GM18520 (cell line): Measurements from ENCODE around the gene S100Z.
"Not testable (repeated sequence)": the region's sequence is repeated elsewhere in the genome, so short reads cannot be mapped to it uniquely, and the experiment has no call there.

Experiments used
- ATAC-seq: cut with Tn5 transposase; IDR thresholded peaks from one replicate; pipeline ENCODE4 v1.9.1; 2021; ENCODE audit not compliant: unreplicated experiment

Gene S100Z

DNA sequence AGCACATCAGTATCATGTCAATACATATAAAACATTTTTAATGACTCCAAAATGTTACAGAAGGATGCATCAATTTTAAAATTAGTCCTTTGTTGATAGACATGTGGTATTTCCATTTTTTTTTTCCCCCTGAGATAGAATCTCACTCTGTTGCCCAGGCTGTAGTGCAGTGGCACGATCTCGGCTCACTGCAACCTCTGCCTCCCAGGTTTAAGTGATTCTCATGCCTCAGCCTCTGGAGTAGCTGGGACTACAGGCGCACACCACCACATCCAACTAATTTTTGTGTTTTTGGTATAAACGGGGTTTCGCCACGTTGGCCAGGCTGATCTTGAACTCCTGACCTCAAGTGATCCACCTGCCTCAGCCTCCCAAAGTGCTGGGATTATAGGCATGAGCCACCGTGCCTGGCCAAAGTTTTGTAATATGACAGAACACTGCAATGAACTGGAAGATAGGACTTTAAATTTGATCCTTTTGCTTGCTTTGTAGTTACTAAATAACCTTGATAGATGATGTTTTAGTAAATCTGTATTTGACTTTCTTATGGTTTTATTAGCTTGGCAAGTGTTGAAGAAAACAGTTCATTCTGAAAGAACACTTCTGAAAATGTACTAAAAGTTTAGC, 27.6 kb upstream of the S100Z start:
- ATAC-seq: not testable (repeated sequence)

DNA sequence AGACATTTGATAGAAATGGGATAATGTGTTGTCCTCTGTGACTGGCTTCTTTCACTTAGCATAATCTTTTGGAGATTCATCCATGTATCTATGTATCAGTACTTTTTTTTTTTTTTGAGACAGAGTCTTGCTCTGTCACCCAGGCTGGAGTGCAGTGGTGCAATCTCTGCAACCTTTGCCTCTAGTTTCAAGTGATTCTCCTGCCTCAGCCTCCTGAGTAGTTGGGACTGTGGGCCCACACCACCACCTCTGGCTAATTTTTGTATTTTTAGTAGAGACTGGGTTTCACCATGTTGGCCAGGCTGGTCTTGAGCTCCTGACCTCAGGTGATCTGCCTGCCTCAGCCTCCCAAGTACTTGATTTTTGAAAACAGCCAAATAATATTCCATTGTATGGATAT, 23.4 kb upstream of the S100Z start:
- not testable (repeated sequence) for ATAC-seq

DNA sequence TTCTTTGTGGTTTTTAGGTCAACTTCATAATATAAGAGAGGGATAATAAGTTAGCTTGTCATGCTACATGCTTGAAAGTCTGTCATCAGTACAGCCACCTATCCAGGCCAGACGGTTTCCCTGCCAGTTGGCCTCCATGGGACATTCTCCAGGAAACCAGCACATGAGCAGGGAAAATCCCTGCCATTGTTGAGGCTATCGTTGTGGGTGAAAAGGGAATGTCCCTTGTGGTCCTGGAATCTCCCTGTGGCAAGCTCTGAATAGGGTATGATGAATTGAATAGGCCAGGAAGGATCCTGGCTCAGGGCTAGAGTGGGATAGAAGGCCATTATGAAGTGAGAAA, 18.7 kb upstream of the S100Z start:
- no peak for ATAC-seq

DNA sequence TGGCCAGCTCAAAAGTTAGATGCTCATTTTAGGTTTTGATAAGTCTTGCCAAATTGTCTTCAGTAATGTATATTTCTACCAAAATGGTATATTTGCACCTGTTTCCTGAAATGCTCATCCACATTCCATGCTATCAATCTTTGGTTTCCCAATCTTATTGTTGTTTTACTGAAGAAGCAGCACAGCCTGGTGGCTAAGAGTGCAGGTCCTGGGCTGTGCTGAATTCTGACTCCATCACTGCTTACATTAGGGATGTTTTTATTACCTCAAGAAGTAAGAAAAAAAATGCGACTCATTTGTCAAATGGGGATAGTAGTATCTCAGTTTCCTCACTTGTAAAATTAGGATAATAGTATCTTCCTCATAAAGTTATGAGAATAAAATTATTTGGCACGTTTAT, 13.6 kb upstream of the S100Z start:
- no peak for ATAC-seq

DNA sequence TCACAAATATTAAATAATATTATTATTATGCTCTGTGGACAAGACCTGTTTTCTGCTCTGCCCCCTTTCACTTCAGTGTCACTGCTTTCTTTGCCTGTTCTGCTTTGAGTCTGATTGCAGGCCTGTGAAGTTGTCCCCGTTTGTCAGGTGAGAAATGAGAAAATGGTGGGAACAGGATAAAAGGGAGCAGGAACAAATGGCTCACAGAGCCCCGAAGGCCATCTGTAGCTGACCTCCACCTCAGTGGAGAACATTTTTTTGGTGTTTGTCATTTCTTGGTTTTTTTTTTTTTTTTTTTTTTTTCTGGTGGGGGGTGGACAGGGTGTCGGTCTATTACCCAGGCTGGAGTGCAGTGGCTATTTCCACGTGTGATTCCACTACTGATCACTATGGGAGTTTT, 13.2 kb upstream of the S100Z start:
- ATAC-seq: no peak

DNA sequence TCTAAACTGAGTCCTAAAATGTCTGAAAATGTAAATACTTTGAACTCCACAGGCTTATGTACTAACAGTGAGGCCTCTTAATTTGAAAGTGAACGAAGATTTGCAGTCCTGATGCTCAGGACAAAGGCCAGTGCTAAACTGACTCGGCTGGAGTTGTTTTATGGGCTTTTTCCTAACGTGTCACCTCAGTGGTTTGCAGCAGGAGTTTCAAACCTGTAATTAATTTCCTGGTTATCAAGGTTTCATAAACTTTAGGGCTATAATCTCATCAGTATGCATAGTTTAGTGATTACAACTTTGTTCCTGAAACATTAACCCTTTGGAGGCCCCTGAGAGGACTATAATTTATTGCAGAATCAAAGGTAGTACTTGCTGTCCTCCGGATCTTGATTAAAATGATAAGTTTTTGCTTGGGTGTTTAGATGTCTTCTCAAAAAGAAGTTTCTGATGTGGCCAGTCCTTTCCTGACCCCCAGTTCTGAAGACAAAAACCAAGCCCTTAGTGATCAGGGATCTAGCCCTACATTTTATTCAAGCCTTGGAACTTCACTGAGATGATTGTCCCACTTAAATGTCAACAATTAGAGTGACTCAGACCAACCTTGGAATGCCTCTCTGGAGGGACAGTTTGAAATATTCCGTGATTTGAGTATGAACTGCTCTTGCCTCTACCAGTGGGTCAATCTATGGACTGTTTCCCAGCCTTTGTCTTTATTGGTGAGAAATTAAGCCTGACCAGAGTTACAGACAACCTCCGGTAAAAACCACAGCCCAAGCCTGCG, 11.1 kb upstream of the S100Z start:
- ATAC-seq: no peak

DNA sequence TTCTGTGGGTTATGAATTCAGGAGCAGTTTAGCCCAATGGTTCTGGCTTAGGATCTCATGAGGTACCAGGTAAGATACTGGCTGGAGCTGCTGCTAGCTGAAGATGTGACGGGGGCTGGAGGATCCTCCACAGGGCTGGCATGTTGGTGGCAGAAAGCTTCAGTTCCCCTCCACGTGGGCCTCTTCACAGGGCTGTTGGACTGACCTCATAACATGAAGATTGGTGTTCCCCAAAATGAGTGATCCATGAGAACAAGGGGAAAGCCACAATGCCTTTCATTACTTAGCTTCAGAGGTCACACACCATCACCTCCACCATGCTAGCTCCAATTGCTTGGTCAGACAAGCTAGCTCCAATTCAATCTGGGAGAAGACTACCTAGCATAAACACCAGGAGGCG, 8.5 kb upstream of the S100Z start:
- no peak for ATAC-seq

DNA sequence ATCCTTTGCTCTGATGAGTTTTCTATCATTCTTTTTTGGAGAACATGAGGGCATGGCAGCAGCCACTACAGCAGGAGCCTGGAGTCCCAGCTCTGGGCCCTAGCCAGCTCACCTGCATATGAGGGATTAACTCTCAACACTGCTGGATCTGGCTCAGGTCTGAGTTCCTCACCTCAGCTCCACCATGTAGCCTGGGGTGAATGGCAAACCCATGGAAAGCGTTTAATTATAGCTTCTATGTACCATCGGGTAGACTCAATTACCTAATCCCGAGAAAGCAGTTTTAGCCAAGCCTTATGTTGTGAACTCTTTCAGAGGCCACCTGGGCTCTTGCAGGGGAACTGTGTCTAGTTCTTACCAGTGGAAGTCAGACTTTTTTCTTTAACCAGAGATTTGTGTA, 3.9 kb upstream of the S100Z start:
- ATAC-seq: no peak

DNA sequence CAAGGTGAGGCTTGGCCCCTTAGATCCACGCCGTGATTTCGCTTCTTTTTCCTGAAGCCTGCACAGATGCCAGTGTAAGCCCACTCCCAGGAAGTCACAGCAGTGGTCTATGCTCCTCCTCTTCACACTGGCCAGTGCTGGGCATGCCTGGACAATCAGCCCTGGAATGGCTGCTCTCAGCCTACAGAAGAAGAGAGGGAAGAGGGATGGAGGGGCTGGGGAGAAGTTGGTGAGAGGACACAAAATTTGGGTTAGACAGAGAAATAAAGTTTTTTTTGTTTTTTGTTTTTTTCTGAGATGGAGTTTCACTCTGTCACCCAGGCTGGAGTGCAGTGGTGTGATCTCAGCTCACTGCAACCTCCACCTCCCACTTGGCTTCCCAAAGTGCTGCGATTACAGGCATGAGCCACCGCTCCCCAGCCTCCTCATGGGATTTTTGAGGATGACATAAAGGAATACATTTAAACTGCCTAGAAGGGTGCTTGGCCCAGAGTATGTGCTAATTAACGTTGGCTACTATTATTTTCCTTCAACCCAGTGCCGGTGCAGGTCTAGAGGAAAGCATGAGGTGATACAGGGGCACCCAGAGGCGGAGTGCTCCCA, 830 bp downstream of the S100Z start:
- ATAC-seq: no peak

DNA sequence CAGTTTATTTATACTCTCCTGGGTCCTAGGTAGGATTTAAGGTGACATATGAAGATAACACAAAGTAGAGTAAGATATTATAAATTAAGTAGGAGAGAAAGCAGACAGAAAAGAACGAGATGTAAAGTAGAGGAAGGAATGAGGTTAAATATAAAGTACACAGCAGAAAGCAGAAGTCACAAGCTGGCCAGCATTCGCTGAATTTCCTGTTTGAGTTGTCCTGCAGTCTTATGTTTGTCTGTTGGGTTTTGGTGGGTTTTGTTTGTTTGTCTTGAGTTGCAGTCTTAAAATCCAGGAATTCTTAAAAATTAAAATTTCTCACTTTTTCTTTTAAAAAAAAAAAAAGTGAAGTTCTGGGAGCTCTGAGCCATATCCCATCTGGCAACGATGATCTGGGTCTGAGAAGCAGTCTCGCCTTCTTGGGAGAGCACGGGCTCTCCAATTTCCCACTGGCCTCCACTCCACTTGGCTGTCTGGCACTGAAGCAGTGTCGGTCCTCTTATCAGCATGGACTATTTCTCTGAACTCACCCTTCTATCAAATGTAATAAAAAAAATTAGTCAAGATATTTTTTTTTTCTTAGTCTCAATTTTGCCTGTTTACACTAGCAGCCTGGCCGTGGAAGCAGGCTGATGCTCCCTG, 2.0 kb downstream of the S100Z start:
- ATAC-seq: no peak

DNA sequence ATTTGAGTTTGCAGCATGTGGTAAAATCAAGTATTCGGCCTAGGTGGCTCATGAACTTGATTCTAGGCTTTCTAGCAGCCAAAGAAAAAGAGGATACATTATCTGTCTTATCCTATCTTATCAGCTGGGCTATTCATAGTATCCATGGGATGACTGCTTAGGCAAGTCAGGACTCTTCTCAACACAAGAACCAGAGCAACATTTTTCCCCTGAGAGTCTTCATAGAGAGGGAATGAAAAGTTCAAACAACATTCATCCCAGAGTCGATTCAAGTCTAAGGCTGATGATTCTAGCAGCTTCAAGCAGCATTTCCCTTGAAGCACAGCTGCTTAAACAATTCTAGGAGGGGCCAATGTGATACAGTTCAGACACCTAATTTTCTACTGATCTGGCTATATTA, 3.0 kb downstream of the S100Z start:
- ATAC-seq: no peak

DNA sequence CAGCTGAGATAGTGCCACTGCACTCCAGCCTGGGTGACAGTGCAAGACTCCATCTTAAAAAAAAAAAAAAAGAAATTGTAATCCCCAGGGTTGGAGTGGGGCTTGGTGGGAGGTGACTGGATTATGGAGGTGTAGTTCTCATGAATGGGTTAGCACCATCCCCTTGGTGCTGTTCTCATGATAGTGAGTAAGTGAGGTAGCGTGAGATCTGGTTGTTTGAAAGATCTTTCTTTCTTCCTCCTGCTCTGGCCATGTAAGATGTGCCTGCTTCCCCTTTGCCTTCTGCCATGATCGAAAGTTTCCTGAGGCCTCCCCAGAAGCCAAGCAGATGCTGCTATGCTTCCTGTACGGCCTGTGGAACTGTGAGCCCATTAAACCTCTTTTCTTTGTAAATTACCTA, 3.9 kb downstream of the S100Z start:
- ATAC-seq: not testable (repeated sequence)

DNA sequence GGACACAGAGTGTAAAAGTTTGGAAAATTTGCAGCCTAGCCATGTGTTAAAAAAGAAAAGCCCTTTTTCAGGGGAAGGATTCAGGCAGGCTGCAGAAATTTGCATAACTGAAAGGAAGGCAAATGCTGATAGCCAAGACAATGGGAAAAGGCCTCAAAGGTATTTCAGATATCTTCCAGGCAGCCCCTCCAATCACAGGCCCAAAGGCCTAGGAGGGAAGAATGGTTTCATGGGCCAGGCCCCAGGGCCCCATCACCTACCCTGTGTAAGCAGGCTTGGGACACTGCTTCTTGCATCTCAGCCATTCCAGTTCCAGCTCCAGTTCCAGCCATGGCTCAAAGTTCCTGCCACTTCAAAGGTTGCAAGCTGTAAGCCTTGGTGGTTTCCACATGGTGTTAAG, 4.8 kb downstream of the S100Z start:
- ATAC-seq: no peak

DNA sequence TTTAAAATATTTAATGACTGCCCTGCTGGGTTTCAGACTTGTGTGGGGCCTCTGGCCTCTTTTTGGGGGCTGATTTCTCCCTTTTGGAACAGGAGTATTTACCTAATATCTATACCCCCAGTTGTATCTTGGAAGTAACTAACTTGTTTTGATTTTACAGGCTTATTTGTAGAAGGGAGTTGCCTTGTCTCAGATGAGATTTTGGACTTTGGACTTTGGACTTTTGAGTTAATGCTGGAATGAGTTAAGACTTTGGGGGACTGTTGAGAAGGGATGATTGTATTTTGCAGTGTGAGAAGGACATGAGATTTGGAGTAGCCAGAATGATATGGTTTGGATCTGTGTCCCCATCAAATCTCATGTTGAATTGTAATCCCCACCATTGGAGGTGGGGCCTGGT, 5.7 kb downstream of the S100Z start:
- ATAC-seq: not testable (repeated sequence)

DNA sequence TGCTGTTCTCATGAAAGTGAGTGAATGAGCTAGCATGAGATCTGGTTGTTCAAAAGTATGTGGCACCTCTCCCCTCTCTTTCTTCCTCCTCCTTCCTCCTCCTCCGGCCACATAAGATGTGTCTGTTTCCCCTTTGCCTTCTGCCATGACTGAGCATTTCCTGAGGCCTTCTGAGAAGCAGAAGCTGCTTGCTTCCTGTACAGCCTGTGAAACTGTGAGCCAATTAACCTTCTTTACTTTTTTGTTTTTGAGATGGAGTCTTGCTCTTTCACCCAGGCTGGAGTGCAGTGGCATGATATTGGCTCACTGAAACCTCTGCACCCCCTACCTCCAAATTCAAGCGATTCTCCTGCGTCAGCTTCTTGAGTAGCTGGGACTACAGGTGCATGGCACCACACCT, 6.1 kb downstream of the S100Z start:
- no peak for ATAC-seq

DNA sequence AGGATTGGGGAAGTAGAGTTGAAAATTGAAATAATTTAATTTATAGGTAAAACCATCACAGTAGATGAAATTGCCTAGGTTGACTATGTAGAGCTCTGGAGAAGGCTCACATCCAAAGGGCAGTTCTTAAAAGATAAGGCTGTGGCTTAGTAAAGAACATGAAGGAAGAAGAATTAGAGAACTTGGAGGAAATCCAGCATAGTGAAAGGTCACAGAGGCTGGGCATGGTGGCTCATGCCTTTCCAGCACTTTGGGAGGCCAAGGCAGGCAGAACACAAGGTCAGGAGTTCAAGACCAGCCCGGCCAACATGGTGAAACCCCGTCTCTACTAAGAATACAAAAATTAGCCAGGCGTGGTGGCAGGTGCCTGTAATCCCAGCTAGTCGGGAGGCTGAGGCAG, 7.0 kb downstream of the S100Z start:
- not testable (repeated sequence) for ATAC-seq

DNA sequence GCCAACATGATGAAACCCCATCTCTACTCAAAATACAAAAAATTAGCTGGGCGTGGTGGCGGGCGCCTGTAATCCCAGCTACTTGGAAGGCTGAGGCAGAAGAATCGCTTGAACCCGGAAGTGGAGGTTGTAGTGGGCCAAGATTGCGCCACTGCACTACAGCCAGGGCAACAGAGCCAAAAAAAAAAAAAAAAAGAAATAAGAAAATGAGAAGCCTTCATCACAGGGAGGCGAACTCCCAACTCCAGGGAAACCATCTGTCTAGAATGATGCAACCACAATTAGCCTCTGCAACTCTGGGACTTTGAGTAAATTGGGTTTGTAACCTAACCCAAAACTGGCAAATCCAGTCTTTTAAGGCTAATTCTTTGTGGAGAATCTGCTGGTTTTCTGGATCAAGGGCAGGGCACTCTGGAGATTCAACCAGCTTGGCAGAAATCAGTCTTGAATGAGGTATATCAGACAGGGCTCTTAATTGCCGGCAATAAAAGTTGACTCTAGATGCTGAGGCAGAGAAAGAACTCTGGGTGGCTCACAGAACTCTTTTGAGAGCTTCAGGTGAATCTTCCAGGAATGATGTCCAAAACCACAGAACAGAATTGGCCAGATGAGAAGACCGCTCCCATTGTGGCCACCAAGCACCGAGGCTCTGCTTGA, 9.9 kb downstream of the S100Z start:
- no peak for ATAC-seq

DNA sequence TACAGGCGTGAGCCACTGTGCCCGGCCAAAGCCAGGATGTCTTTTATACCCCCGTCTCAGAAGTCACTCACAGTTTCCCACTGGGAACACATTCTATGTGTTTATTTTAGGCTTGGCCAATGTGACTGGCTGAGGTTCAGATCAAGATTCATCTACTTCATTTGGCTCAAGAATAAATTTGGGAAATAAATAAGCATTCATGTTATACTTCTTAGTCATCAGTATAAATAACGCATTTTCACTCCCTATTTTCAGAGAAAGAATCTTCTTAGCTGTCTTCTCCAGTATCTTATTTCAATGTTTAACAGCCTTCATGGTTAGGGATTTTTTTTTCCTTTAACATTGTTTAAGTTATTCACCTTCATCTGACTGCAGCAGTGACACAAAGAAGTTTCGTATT, 11.8 kb downstream of the S100Z start:
- ATAC-seq: no peak

DNA sequence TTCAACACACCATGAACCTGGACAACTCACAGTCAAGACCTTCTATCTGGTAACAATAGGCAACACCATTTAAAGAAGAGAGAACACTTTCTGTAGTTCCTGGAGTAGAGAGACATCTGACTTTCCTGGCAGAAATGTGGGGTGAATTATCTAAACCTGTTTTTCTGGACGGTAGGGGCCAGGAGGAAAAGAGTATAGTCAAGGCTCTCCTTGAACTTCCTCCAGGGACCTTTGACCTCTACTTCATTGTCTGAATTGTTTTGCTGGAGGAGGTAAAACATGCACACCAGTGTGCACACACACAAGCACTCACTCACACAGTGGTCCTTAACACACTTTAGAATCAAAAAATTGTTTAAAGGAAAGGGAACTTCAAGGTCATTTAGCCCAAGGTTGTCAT, 13.2 kb downstream of the S100Z start:
- ATAC-seq: no peak

DNA sequence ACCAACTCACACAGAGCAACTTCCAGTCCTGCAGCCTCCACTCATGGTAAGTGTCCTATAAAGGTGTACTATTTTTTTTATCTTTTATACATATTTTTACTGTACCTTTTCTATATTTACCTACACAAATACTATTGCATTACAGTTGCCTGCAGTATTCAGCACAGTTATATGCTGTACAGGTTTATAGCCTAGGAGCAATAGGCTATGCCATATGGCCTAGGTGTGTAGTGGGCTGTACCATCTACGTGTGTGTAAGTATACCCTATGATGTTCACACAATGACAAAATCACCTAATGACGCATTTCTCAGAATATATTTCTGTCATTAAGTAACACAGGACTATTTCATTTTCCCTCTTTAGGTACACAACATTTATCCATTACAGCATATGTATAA, 16.7 kb downstream of the S100Z start:
- no peak for ATAC-seq

DNA sequence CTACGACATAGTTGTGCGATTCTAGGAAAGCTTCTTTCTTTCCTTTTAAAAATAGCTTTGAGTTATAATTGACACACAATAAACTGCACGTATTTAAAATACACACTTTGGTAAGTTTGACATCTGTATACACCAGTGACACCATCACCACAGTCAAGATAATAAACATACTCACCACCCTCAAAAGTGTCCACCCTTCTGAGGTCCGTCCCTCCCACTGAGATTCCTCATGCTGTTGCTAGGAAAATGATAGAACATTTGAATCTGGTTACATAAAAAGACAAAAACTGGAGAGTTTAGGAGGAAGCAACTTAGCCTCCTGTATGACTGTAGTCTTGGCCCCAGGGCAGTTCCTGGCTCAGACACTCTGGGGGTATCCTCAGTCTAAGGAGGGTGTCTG, 17.2 kb downstream of the S100Z start:
- no peak for ATAC-seq
